Suppressor macrophage (primary cell): ENCODE data around the gene PRSS22.

Experiments used
- DNase-seq, 4 experiments: peaks; one replicate each; pipeline ENCODE4 v3.0.0-alpha.2; 2020 to 2022

The PRSS22 gene

GRCh38 chr16:2827831-2828520 is 30.0 kb downstream of the PRSS22 start:
- no peak for DNase-seq

DNA sequence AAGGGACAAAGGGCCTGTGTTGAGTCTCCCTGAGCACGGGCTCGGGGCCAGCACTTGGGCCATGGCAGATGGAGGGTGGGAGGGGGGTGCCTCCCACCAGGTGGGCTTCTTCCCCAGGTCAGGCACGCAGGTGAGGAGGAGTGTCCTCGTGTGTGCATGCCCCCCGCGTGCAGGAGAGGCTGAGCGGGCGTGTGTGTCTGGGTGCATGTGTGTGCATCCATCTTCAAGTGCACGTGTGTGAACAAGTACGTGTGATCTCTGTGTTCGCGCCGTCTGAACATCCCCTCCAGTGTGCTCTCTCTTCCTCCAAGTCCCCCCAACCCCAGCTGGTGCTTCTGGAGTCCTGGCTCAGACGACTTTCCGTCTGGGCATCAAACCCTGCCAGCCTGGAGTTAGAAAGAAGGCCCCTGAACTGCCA is 30.6 kb downstream of the PRSS22 start:
- DNase-seq: no peak

- no peak for DNase-seq
These were observed 31.2 kb downstream of the PRSS22 start for GRCh38 chr16:2826591-2827373.

DNA sequence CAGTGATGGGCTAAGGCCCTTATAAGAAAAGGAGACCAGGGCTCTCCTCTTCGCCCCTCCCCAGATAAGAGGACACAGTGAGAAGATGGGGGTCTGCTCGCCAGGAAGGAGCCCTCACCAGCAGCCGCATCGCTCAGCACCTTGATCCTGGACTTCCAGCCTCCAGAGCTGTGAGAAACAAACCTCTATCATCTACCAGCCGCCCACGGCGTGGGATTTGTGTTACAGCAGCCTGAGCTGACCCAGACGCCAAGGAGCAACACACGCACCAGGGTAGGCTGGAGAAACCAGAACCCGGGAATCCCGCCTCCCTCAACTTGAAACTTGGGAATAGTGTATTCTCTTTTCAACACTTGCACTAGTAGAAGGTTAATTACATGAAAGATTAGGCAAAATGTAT is 32.1 kb downstream of the PRSS22 start:
- DNase-seq: no peak

- DNase-seq: no peak
These were observed 32.8 kb downstream of the PRSS22 start for GRCh38 chr16:2825049-2825742.

DNA sequence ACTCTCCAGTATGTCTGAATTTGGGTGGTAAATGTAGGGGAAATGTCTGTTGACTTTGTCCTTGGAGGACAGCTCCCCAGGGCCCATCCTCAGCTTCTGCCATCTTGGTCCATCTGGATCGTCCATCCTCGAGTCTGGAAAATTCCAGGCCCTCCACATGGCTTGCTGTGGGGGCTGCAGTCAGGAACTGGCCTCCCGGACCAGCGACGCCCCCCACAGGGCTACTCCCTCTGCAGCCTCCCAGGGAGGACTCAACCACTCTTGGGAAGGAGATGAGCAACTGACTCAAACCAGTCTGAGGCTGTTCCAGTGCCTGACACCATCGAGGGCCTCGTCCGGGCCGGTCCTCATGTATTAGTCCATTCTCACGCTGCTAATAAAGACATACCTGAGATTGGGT is 33.3 kb downstream of the PRSS22 start:
- DNase-seq: no peak

DNA sequence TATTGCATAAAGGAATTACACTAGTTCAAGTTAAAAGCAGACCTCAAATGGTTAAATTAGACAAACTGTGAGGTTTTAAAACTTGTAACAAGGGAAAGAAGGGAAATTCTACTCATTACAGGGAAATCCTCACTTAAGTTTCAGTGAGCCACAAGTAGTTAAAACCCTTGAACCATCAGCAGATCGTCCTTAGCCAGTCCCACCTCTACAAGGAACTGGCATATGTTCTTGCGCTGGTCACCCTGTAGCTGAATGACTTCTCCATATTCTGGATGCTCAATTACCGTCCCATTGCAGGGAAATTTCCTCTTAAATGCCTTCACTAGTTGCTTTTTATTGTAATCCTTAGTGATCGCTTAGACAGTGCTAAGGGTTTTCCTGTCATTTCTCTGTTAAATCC is 35.5 kb downstream of the PRSS22 start:
- DNase-seq: no peak

- DNase-seq: no peak
These were observed 35.8 kb downstream of the PRSS22 start for GRCh38 chr16:2822158-2822495.

- no peak for DNase-seq
These were observed 36.3 kb downstream of the PRSS22 start for GRCh38 chr16:2821487-2822157.

GRCh38 chr16:2820836-2821486 is 37.0 kb downstream of the PRSS22 start:
- DNase-seq: no peak

DNA sequence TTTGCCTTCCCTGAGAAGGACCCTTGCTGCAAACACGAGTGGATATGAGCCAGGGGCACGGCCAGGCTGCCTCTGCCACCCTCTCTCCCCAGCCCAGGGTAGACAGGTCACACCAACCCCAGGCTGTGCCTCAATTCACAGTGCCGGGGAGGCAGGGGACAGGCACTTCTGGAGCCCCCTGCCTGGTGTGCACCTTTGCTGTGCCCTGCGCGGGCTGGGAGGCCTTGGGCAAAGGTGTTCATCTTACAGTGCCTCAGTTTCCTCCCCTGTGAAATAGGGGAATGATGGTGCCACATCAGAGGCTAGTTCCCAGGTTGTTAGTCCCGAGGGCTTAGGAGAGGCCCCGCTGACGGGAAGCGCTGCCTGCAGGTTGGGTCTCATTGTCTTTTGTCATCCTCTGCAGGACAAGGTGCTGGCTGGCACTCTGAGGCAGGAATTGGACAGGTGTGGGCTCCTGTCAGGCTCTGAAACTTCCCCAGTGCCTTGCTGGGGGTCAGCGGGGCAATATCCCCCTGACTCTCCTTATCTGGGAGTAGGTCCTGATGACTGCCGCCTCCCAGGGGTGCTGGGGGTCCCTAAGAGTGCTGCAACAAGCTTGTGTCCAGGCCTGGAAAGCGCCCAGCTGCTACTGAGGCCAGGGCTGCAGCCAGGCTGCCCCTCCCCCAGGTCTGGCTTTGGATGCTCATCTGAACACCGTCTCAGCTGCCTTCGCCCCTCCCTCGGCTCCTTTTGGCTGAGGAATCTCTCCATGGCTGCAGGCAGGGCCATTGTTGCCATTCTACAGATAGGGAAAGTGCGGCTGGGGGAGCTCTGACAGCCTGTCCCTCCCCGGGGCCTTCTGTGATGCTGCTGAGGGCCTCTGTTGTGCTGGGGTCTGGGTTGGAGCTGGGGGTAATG is 37.8 kb downstream of the PRSS22 start:
- DNase-seq: no peak

DNA sequence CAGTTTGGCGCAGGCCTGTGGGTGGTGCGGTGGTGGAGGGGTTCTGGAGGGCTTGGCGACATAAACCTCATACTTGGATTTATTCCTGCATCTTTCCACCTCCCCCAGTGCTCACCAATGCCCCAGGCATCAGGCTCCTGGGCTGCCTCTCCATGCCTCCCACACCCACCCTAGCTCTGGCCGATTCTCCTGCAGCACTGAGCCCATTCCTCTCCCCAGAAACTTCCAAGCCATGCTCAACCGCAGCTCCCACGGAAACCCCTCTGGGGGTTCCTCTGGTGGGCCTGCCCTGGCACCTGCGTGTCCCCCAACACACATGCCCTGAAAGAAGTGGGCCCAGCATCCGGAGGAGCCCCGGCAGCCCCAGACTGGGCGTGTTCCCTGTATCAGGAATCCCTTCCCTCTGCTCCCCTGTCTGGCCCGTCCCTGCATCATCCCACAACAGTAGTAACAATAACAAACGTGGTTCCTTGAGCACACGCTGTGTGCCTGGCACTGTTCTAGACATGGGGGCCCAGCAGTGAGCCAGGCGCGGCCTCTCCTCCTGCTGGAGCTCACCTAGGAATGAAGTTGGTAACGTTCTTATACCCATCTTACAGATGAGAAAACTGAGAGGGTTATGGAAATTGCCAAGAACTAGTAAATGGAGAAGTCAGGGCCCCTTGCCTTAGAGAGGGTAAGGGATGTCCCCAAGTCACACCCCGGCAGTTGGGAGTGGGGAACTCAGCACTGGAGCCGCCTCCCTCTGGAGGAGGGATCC is 38.6 kb downstream of the PRSS22 start:
- no peak for DNase-seq

DNA sequence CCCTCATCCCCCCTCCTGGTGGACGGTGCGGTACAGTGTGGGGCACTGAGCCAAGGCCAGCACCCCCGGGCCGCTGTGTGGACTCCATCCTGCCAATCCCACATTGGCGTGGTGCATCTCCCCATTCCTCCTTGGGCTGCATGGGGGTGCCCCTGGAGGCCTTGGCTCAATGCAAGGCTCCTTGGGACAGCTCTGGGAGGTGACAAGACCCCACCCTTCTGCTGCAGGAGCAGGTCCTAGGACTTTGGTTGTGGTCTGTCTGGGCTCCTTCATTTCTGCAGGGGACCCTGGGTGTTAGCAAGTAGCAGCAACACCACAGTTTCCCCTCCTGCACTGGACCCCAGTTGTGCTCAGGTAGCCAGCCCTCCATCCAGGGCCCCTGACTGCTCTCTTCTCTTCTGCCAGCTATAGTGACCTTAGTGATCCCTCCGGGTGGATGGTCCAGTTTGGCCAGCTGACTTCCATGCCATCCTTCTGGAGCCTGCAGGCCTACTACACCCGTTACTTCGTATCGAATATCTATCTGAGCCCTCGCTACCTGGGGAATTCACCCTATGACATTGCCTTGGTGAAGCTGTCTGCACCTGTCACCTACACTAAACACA is 39.6 kb downstream of the PRSS22 start:
- no peak for DNase-seq

- DNase-seq: no peak
These were observed 40.4 kb downstream of the PRSS22 start for GRCh38 chr16:2817340-2818271.

- DNase-seq: peak in 1 of 4 experiments; percentile 23
These were observed 41.1 kb downstream of the PRSS22 start, which contains the start of gene PRSS21 for GRCh38 chr16:2816751-2817339. PRSS21 (plus strand) TSS chr16:2817237; CDS start chr16:2817269, 32 bp downstream.

- DNase-seq: peak in 1 of 4 experiments; percentile 31
These were observed 42.6 kb downstream of the PRSS22 start for GRCh38 chr16:2815299-2815771.

DNA sequence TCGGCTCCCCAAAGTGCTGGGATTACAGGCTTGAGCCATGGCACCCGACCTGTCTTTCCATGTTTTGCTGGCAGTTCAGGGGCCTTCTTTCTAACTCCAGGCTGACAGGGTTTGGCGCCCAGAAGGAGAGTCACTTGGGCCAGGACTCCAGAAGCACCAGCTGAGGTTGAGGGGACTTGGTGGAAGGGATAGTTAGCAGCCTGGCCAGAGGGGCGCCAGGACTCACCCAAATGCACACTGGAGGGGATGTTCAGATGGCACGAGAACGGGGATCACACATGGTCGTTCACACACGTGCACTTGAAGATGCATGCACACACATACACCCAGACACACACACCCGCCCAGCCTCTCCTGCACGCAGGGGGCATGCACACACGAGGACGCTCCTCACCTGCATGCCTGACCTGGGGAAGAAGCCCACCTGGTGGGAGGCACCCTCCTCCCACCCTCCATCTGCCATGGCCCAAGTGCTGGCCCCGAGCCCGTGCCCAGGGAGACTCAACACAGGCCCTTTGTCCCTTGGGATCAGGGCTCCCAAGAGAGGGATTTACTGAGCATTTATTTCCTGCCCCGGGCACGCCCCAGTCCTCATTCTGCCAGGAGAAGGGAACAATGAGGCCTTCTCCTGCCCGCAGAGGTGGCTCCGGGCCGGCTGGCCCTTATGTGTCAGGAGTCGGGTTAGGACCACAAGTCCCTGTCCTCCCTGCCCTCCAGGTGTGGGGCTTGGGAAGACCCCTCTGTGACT is 43.2 kb downstream of the PRSS22 start:
- no peak for DNase-seq
